Adrenal gland (tissue), 12 donors: ENCODE measurements around the gene TKT. TPM values are rescaled to one million over a fixed set of nuclear protein-coding genes. Genes with fewer than 3 reads are reported as not detected.

Experiments
- DNase-seq, 7 donors: peaks; one replicate each; pipeline ENCODE4 v3.0.0-alpha.2; 2019 to 2020
- H3K27ac ChIP-seq, 5 donors: fragments of 200-600 bp; sonication (generic) in 4 of 5; 1 replicate in 3 of 5; 2 replicates in 2 of 5; pipeline versions ENCODE4 v1.5.1 to v1.8.0; 2016 to 2020; ENCODE audit warnings: mild to moderate bottlenecking in 1 of 5
- H3K27me3 ChIP-seq: fragments of 200-600 bp; 2 replicates; pipeline ENCODE4 v1.8.0; 2021
- H3K36me3 ChIP-seq, 2 donors: fragments of 200-600 bp; replicated peaks in 1 of 2; 1 replicate in 1 of 2; 2 replicates in 1 of 2; pipeline versions ENCODE4 v1.5.1 to v1.8.0; 2018 to 2022
- H3K4me1 ChIP-seq, 2 donors: fragments of 200-600 bp; replicated peaks in 1 of 2; 1 replicate in 1 of 2; 2 replicates in 1 of 2; pipeline versions ENCODE4 v1.5.1 to v1.8.0; 2018 to 2021
- H3K4me3 ChIP-seq, 4 donors: fragments of 200-600 bp; sonication (generic) in 3 of 4; one replicate each; pipeline ENCODE4 v1.5.1; 2016 to 2018
- H3K9me3 ChIP-seq, 3 donors: fragments of 200-600 bp; sonication (generic) in 1 of 3; replicated peaks in 1 of 3; 1 replicate in 2 of 3; 2 replicates in 1 of 3; pipeline versions ENCODE4 v1.5.1 to v1.8.0; 2016 to 2021
- CTCF ChIP-seq, 6 experiments: fragments of 450-650 bp in 4 of 6; fragments of 200-600 bp in 2 of 6; sonication (generic) in 1 of 6; IDR thresholded peaks; 1 replicate in 5 of 6; 2 replicates in 1 of 6; pipeline versions ENCODE4 v1.5.1 to v1.8.0; 2016 to 2021; ENCODE audit warnings: antibody characterized with exemption in 6 of 6, mild to moderate bottlenecking in 2 of 6, moderate library complexity in 1 of 6
- POLR2A ChIP-seq, 2 donors: fragments of 450-650 bp; IDR thresholded peaks; one replicate each; pipeline ENCODE4 v1.6.1; 2017; ENCODE audit warnings: antibody characterized with exemption in 2 of 2, mild to moderate bottlenecking in 2 of 2, moderate library complexity in 1 of 2
- WGBS, 4 donors: extraction: QIAGEN DNeasy Blood & Tissue Kit in 2 of 4; methylation state at CpG; one replicate each; pipeline versions ENCODE4 v1.1.5 to v1.1.7; 2013 to 2017; 5-methylcytosine and 5-hydroxymethylcytosine counted together
- intact Hi-C, 2 donors: fragments of 100-400 bp; cut with DNase I; formaldehyde crosslinking; loops; one replicate each; pipeline versions ENCODE4 v1.14.1 to v1.15.0; 2022 to 2023
- polyA plus RNA-seq, 3 donors: library from polyadenylated mRNA; stranded (reverse); fragments of 200-250 nt in 2 of 3; fragments of 350-450 nt in 1 of 3; fragmentation: Illumina TruSeq in 1 of 3; extraction: RNeasy Lipid Tissue Mini Kit (QIAGEN cat#74804) in 1 of 3; gene quantifications; one replicate each; pipeline ENCODE4 v1.2.3, GENCODE V29; 2013 to 2014
- total RNA-seq, 9 donors: library from RNA; depleted of rRNA in 4 of 9; stranded (reverse); fragments of >200 nt in 4 of 9; fragments of 120-200 nt in 1 of 9; fragmentation: NEBNext Ultra II Directional in 1 of 9; extraction: Animal tissue kit (Norgen Biotek cat#: 25700) in 1 of 9; gene quantifications; one replicate each; pipeline versions ENCODE4 v1.1.0 to v1.2.4, GENCODE V29; 2013 to 2023
- donor health status: healthy with polysubstance abuse.
- donor health status: Bipolar disorder and iron deficiency.
- donor health status: DM: yes; HTN: yes; CAD: no.
- donor health status: DM: no; HTN: no; CAD: no.
- donor health status: DM: no; HTN: no; CAD: no.
- donor health status: DM: yes; HTN: yes; CAD: no.

The TKT gene
- total and polyA plus RNA-seq, 12 donors = 131 to 516 (median 276) TPM

- no peaks in the 10 kb centered on the region for H3K27me3 ChIP-seq
- no peaks in the 10 kb centered on the region for H3K9me3 ChIP-seq
- no peak overlapping the region for H3K4me3 ChIP-seq
- no peak for TF ChIP-seq CTCF (IDR thresholded peaks at IDR 0.05)
- no peak for TF ChIP-seq POLR2A (IDR thresholded peaks at IDR 0.05)
- 66 to 79% (median 72%) methylated on average over 7 of the region's 7 CpGs for WGBS, 4 donors
- no peak for DNase-seq
- H3K36me3 ChIP-seq = peaks cover 0 to 48% of the 10 kb centered on the region in 2 donors
- intact Hi-C loops = loop anchor here in 1 of 2 donors (10.0 kb wide), 1 partner anchor 492 kb away; no protein-coding TSS in a partner anchor
- H3K4me1 ChIP-seq = no peaks in the 10 kb centered on the region
- no peak overlapping the region for H3K27ac ChIP-seq
Observed at GRCh38 chr3:53223025-53223424, 32.8 kb downstream of the TKT start.

GRCh38 chr3:53222183-53222901 lies 33.5 kb downstream of the TKT start:
- 86 to 91% (median 88%) methylated on average over 8 to 12 of the region's 12 CpGs for WGBS, 4 donors
- Histone ChIP-seq H3K27me3 (no peaks in the 10 kb centered on the region), H3K9me3 (no peaks in the 10 kb centered on the region), H3K4me3 (no peak overlapping the region), H3K4me1 (no peaks in the 10 kb centered on the region), H3K36me3 (peaks cover 0 to 41% of the 10 kb centered on the region in 2 donors), H3K27ac (no peak overlapping the region)
- TF ChIP-seq POLR2A (IDR thresholded peaks at IDR 0.05) (no peak), CTCF (IDR thresholded peaks at IDR 0.05) (no peak)
- intact Hi-C loops = loop anchor here in 1 of 2 donors (10.0 kb wide), 1 partner anchor 492 kb away; no protein-coding TSS in a partner anchor
- DNase-seq = no peak

- Histone ChIP-seq H3K4me1 (no peaks in the 10 kb centered on the region), H3K27ac (no peak overlapping the region), H3K27me3 (no peaks in the 10 kb centered on the region), H3K4me3 (no peak overlapping the region), H3K36me3 (peaks cover 0 to 36% of the 10 kb centered on the region in 2 donors), H3K9me3 (no peaks in the 10 kb centered on the region)
- WGBS, 4 donors = 86 to 93% (median 89%) methylated on average over 3 of the region's 3 CpGs
- DNase-seq = no peak
- intact Hi-C loops = loop anchor here in 1 of 2 donors (10.0 kb wide), 1 partner anchor 493 kb away; no protein-coding TSS in a partner anchor
- TF ChIP-seq CTCF (IDR thresholded peaks at IDR 0.05) (no peak), POLR2A (IDR thresholded peaks at IDR 0.05) (no peak)
Observed at GRCh38 chr3:53221827-53222182, 34.0 kb downstream of the TKT start.

- H3K27ac ChIP-seq = no peak overlapping the region
- TF ChIP-seq POLR2A (IDR thresholded peaks at IDR 0.05) = no peak
- TF ChIP-seq CTCF (IDR thresholded peaks at IDR 0.05) = no peak
- peaks cover 0 to 31% of the 10 kb centered on the region in 2 donors for H3K36me3 ChIP-seq
- H3K4me1 ChIP-seq = no peaks in the 10 kb centered on the region
- DNase-seq = no peak
- intact Hi-C loops = loop anchor here in 1 of 2 donors (10.0 kb wide), 1 partner anchor 493 kb away; no protein-coding TSS in a partner anchor
- no peaks in the 10 kb centered on the region for H3K27me3 ChIP-seq
- H3K9me3 ChIP-seq = no peaks in the 10 kb centered on the region
- H3K4me3 ChIP-seq = no peak overlapping the region
- WGBS, 4 donors = 86 to 94% (median 88%) methylated on average over 4 of the region's 4 CpGs
Observed at GRCh38 chr3:53221345-53221744, 34.5 kb downstream of the TKT start.
